ENCODE measurements around the gene CCDC142.

DNA sequence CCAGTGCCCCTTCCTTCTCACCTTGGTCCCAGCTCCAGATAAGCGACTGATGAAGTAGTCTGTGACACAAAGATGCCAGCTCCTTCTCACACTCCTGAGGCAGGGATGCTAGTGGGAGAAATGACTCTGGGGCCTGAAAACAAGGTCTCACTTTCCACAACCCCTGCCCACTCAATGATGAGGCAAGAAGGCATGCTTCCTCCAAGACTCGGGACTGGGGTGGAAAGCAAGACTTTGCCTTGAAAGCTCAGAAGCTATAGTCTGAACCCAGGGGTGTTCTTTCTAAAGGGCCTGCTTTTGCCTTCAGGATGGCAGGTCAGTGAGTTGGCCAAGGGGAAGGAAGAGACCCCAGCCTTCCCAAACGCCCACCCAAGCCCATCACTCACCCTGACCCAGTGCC is 1.4 kb downstream of the CCDC142 start:
- TF ChIP-seq CREB1 (IDR thresholded peaks at IDR 0.05; ENCODE audit: low read depth) (no peak), EGR1 (IDR thresholded peaks at IDR 0.05) (no peak), EP300 (IDR thresholded peaks at IDR 0.05; ENCODE audit: borderline replicate concordance) (no peak), TEAD4 (IDR thresholded peaks at IDR 0.05) (no peak), CEBPB (IDR thresholded peaks at IDR 0.05) (no peak), RAD21 (IDR thresholded peaks at IDR 0.05; ENCODE audit: low read depth) (no peak), YY1 (IDR thresholded peaks at IDR 0.05; ENCODE audit: low read depth) (no peak), TAF1 (IDR thresholded peaks at IDR 0.05; ENCODE audit: low read depth) (no peak)
- TF ChIP-seq, protein P1, sequence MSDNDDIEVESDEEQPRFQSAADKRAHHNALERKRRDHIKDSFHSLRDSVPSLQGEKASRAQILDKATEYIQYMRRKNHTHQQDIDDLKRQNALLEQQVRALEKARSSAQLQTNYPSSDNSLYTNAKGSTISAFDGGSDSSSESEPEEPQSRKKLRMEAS (IDR thresholded peaks at IDR 0.05): no peak
